PC-9 (cell line): ENCODE results near the gene TRAPPC13. TPM values are rescaled to one million over a fixed set of nuclear protein-coding genes. Genes with fewer than 3 reads are reported as not detected.

Source experiments
- BruUV-seq: library from RNA; stranded (reverse); fragments of 400-500 nt; replicated peaks from 2 replicates; lab custom pipeline; 2021; lab: Mats Ljungman, UMichigan
- CTCF ChIA-PET: fragments of 300-600 bp; sonication (Branson Sonifier 250); formaldehyde crosslinking; loops from one replicate; lab custom pipeline; 2022; ENCODE audit warnings: antibody characterized with exemption; lab: Charles Lee
- POLR2A ChIA-PET: fragments of 300-600 bp; sonication (Branson Sonifier 250); formaldehyde crosslinking; loops from one replicate; lab custom pipeline; 2022; ENCODE audit warnings: antibody characterized with exemption; ENCODE audit not compliant: unreplicated experiment; lab: Charles Lee
- DNase-seq, 2 experiments: peaks; one replicate each; pipeline versions ENCODE4 v3.0.0 to v3.0.0-alpha.2; 2015 to 2022; ENCODE audit warnings: mixed read lengths in 1 of 2
- H2AFZ ChIP-seq: fragments of 200-600 bp; sonication (generic); 2 replicates; pipeline ENCODE4 v1.8.1; 2017; ENCODE audit warnings: antibody characterized with exemption
- H3F3A ChIP-seq: fragments of 200-600 bp; sonication (generic); 2 replicates; pipeline ENCODE4 v1.8.1; 2017; ENCODE audit warnings: antibody characterized with exemption, mild to moderate bottlenecking, low read depth; ENCODE audit not compliant: insufficient read depth
- H3K27ac ChIP-seq: fragments of 200-600 bp; sonication (generic); 2 replicates; pipeline ENCODE4 v1.6.1; 2016; ENCODE audit warnings: mixed run types
- H3K27me3 ChIP-seq: fragments of 200-600 bp; sonication (generic); 2 replicates; pipeline ENCODE4 v1.6.1; 2016; ENCODE audit warnings: low read depth, mixed run types; ENCODE audit not compliant: insufficient read depth
- H3K36me3 ChIP-seq: fragments of 200-600 bp; sonication (generic); 2 replicates; pipeline ENCODE4 v1.6.1; 2016; ENCODE audit warnings: low read depth, mixed run types
- H3K4me1 ChIP-seq: fragments of 200-600 bp; sonication (generic); replicated peaks from 2 replicates; pipeline ENCODE4 v1.6.1; 2016; ENCODE audit warnings: mixed run types; ENCODE audit not compliant: insufficient read depth
- H3K4me2 ChIP-seq: fragments of 200-600 bp; sonication (generic); 2 replicates; pipeline ENCODE4 v1.6.1; 2017; ENCODE audit warnings: mixed run types
- H3K4me3 ChIP-seq: fragments of 200-600 bp; sonication (generic); 2 replicates; pipeline ENCODE4 v1.6.1; 2016; ENCODE audit warnings: mixed run types
- H3K79me2 ChIP-seq: fragments of 200-600 bp; sonication (generic); 2 replicates; pipeline ENCODE4 v1.6.1; 2017; ENCODE audit warnings: low read depth, mixed run types
- H3K9me2 ChIP-seq: fragments of 200-600 bp; sonication (generic); 2 replicates; pipeline ENCODE4 v1.8.1; 2017; ENCODE audit warnings: mild to moderate bottlenecking; ENCODE audit not compliant: insufficient read depth
- H3K9me3 ChIP-seq: fragments of 200-600 bp; sonication (generic); 2 replicates; pipeline ENCODE4 v1.8.1; 2016; ENCODE audit warnings: low read depth; ENCODE audit not compliant: insufficient read depth
- H4K20me1 ChIP-seq: fragments of 200-600 bp; sonication (generic); 2 replicates; pipeline ENCODE4 v1.8.1; 2017; ENCODE audit not compliant: insufficient read depth
- EZH2 ChIP-seq: fragments of 200-600 bp; sonication (generic); IDR thresholded peaks from 2 replicates; pipeline ENCODE4 v1.8.0; 2017; ENCODE audit warnings: antibody characterized with exemption, low read depth
- intact Hi-C: fragments of 100-400 bp; cut with micrococcal nuclease; formaldehyde crosslinking; loops from one replicate; pipeline ENCODE4 v1.10.0; 2022; ENCODE audit not compliant: unreplicated experiment
- total RNA-seq: library from RNA; stranded (reverse); gene quantifications from 2 replicates; pipeline ENCODE4 v1.2.3, GENCODE V29; 2021
- TF ChIP-seq, protein P1 (sequence below): fragments of 200-600 bp; sonication (generic); conservative IDR thresholded peaks from 2 replicates; pipeline ENCODE4 v1.6.1; 2017; ENCODE audit warnings: mixed run types, antibody characterized with exemption, mild to moderate bottlenecking, moderate library complexity

TRAPPC13 gene
- total RNA-seq, 1 experiment from 2014 or later: 16.2 TPM

DNA sequence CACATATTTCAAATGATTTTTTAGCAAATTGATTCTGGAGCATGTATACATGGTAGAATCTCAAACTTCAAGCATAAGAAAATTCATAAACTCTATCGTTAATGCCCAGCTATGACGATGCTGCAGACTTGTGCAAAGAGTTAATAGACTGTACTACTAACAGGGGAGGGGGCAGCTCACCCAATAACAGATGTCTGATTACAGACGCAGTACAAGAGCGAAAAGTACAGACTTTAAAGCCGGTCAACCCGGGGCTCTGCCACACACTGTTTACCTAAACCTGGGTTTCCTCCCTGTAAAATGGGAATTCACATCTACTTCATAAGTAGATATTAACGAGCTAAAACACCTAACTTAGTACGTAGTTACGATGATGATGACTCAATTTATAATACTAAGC is 1.3 kb upstream of the TRAPPC13 start:
- no peaks in the 10 kb centered on the region for H3K27me3 ChIP-seq
- DNase-seq: no peak
- H3K36me3 ChIP-seq: no peaks in the 10 kb centered on the region
- H3K27ac ChIP-seq: no peak overlapping the region
- no peaks in the 10 kb centered on the region for H3F3A ChIP-seq
- H3K4me3 ChIP-seq: peak overlapping the region; percentile 96
- peaks cover 92% of the 10 kb centered on the region for H3K79me2 ChIP-seq
- H3K4me1 ChIP-seq: peaks cover 22% of the 10 kb centered on the region
- ChIA-PET POLR2A (interaction anchor here (0.6 kb wide), 1 partner anchor 524 kb away, joined by 4 read pairs; no protein-coding TSS in a partner anchor), CTCF (no interaction called here)
- peak overlapping the region; percentile 98 for H2AFZ ChIP-seq
- peak overlapping the region; percentile 86 for H3K4me2 ChIP-seq
- intact Hi-C loops: no loop called here
- H3K9me3 ChIP-seq: no peaks in the 10 kb centered on the region
- H3K9me2 ChIP-seq: no peaks in the 10 kb centered on the region
- TF ChIP-seq EZH2: no peak
- TF ChIP-seq, protein P1, sequence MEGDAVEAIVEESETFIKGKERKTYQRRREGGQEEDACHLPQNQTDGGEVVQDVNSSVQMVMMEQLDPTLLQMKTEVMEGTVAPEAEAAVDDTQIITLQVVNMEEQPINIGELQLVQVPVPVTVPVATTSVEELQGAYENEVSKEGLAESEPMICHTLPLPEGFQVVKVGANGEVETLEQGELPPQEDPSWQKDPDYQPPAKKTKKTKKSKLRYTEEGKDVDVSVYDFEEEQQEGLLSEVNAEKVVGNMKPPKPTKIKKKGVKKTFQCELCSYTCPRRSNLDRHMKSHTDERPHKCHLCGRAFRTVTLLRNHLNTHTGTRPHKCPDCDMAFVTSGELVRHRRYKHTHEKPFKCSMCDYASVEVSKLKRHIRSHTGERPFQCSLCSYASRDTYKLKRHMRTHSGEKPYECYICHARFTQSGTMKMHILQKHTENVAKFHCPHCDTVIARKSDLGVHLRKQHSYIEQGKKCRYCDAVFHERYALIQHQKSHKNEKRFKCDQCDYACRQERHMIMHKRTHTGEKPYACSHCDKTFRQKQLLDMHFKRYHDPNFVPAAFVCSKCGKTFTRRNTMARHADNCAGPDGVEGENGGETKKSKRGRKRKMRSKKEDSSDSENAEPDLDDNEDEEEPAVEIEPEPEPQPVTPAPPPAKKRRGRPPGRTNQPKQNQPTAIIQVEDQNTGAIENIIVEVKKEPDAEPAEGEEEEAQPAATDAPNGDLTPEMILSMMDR: no peak
- peaks cover 2% of the 10 kb centered on the region; the same call in 1 of the 2 replicates for H4K20me1 ChIP-seq
- no TSS peak for BruUV-seq

DNA sequence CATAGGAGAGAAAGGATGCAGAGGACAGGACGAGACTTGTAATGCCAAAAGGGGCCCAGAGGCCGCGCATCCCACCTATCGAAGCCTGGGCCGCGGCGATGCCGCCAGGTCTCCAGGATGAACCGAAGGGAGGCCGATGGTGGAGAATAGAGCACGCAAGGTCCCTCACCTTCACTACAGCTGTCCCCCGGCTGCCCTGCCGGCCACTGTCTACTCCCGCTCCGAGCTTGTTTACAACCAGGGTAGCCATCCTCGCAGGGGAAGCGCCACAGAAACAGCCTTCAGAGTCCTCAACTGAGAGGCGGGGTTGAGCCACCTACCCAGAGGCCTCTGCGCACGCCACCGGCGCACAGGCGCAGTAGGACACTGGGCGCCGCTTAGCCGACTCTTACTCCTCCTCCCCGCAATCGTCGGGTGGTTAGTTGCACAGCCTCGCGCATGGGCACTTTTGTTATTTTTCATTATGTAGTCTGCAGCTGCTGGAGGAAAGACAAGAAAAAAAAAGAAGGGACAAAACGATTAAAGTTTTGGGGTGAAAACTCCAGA is 729 bp upstream of the TRAPPC13 start, which contains the start of gene TRIM23:
Gene TRIM23, minus strand, starts transcription at position 309 of the 546 bp plus-strand sequence. Its CDS starts 59 bp downstream, at position 250.
- H3F3A ChIP-seq: no peaks in the 10 kb centered on the region
- peak within 1 kb of the TSS; percentile 73 for H3K27ac ChIP-seq
- intact Hi-C loops: no loop called here
- no peaks in the 10 kb centered on the region for H3K36me3 ChIP-seq
- peak within 1 kb of the TSS; percentile 96 for H3K4me3 ChIP-seq
- ChIA-PET CTCF (no interaction called here), POLR2A (interaction anchor here (0.6 kb wide), 1 partner anchor 523 kb away, joined by 4 read pairs; no protein-coding TSS in a partner anchor)
- H3K9me3 ChIP-seq: no peaks in the 10 kb centered on the region
- no peaks in the 10 kb centered on the region for H3K9me2 ChIP-seq
- H4K20me1 ChIP-seq: no peaks in the 10 kb centered on the region; the same call in 1 of the 2 replicates
- DNase-seq: peak; percentile 81 to 88
- TF ChIP-seq, protein P1: no peak
- TF ChIP-seq EZH2: no peak
- H3K27me3 ChIP-seq: no peaks in the 10 kb centered on the region
- no TSS peak for BruUV-seq
- H2AFZ ChIP-seq: peak within 1 kb of the TSS; percentile 98
- H3K4me2 ChIP-seq: peak within 1 kb of the TSS; percentile 86
- peaks cover 22% of the 10 kb centered on the region for H3K4me1 ChIP-seq
- H3K79me2 ChIP-seq: peaks cover 90% of the 10 kb centered on the region

DNA sequence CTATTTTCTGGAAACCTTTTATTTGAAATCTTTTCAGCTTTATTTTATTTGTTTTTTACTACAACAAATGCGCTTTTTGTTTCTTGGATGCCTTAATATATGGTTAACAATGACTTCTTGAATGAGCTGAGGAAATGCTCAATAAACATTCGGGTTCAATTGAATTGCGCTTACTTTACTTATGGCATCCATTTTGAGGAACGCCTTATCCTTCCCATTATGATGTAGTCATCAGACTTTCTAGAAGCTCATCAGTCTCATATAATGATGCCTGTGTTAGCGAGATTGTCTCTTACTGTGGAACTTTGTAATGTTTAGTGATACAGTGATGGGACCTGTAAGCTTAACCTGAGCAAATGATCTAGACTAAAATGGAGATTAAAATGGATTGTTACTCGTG is 916 bp downstream of the TRAPPC13 start:
- 0 out of 2 replicates have a peak, but pooled peaks cover 12% of the 10 kb centered on the region for H3K36me3 ChIP-seq
- peak overlapping the region; percentile 98; the same call in 1 of the 2 replicates for H2AFZ ChIP-seq
- BruUV-seq: no TSS peak
- peak overlapping the region; percentile 73; the same call in 1 of the 2 replicates for H3K27ac ChIP-seq
- no peak for DNase-seq
- no peaks in the 10 kb centered on the region for H3K27me3 ChIP-seq
- H3K9me3 ChIP-seq: no peaks in the 10 kb centered on the region
- H3K4me1 ChIP-seq: peaks cover 22% of the 10 kb centered on the region
- H3K79me2 ChIP-seq: peaks cover 83% of the 10 kb centered on the region
- no peaks in the 10 kb centered on the region for H3K9me2 ChIP-seq
- TF ChIP-seq, protein P1: no peak
- TF ChIP-seq EZH2: no peak
- H3F3A ChIP-seq: peaks cover 7% of the 10 kb centered on the region; the same call in 1 of the 2 replicates
- peak overlapping the region; percentile 86 for H3K4me2 ChIP-seq
- POLR2A ChIA-PET: interaction anchor here (0.6 to 0.7 kb wide), 3 partner anchors 97 to 565 kb away, joined by 3 to 5 read pairs (median 5); no protein-coding TSS in a partner anchor
- H3K4me3 ChIP-seq: peak overlapping the region; percentile 96
- CTCF ChIA-PET: no interaction called here
- intact Hi-C loops: no loop called here
- no peaks in the 10 kb centered on the region for H4K20me1 ChIP-seq
